Lower leg skin (tissue), 3 donors: Measurements from ENCODE around the gene CCDC177.

Experiments
- CTCF ChIP-seq, 3 donors: fragments of 450-650 bp; IDR thresholded peaks; one replicate each; pipeline ENCODE4 v1.5.1; 2016; ENCODE audit warnings: antibody characterized with exemption in 3 of 3, mild to moderate bottlenecking in 3 of 3, moderate library complexity in 2 of 3
- POLR2A ChIP-seq, 2 donors: fragments of 450-650 bp; IDR thresholded peaks; one replicate each; pipeline ENCODE4 v1.6.1; 2016 to 2017; ENCODE audit warnings: antibody characterized with exemption in 2 of 2, mild to moderate bottlenecking in 1 of 2, moderate library complexity in 1 of 2

- TF ChIP-seq POLR2A (IDR thresholded peaks at IDR 0.05) (no peak), CTCF (IDR thresholded peaks at IDR 0.05) (no peak)
Measured at GRCh38 chr14:69572030-69572840, 2.4 kb downstream of the CCDC177 start.
